Neural cell (in vitro differentiated cells): ENCODE results near the gene SLC22A31. TPM values are rescaled to one million over a fixed set of nuclear protein-coding genes. Genes with fewer than 3 reads are reported as not detected.

Source experiments
- H2AFZ ChIP-seq: fragments of 200-600, 300-800 bp; sonication (generic), shearing (Covaris generic); 2 replicates; pipeline ENCODE4 v1.6.0; 2014; ENCODE audit warnings: low read depth, mild to moderate bottlenecking, antibody characterized with exemption, low read length, moderate library complexity
- H3F3A ChIP-seq: fragments of 200-600 bp; shearing (Covaris generic); 2 replicates; pipeline ENCODE4 v1.6.1; 2016; ENCODE audit warnings: mild to moderate bottlenecking, moderate library complexity, mixed read lengths, antibody characterized with exemption, low read length; ENCODE audit not compliant: insufficient read depth, poor library complexity, severe bottlenecking
- H3K27ac ChIP-seq: fragments of 200-600, 300-800 bp; sonication (generic), shearing (Covaris generic); 2 replicates; pipeline ENCODE4 v1.5.1; 2014; ENCODE audit warnings: mild to moderate bottlenecking, low read length, moderate library complexity
- H3K27me3 ChIP-seq: fragments of 300-800, 200-600 bp; sonication (generic), shearing (Covaris generic); 2 replicates; pipeline ENCODE4 v1.6.0; 2014; ENCODE audit warnings: mild to moderate bottlenecking, low read depth, low read length, moderate library complexity; ENCODE audit not compliant: insufficient read depth
- H3K36me3 ChIP-seq: fragments of 300-800, 200-600 bp; sonication (generic), shearing (Covaris generic); 2 replicates; pipeline ENCODE4 v1.5.1; 2014; ENCODE audit warnings: mild to moderate bottlenecking, antibody characterized with exemption, low read length, moderate library complexity; ENCODE audit not compliant: insufficient read depth
- H3K4me2 ChIP-seq: fragments of 300-800, 200-600 bp; sonication (generic), shearing (Covaris generic); 2 replicates; pipeline ENCODE4 v1.6.0; 2014; ENCODE audit warnings: mild to moderate bottlenecking, low read length
- H3K4me3 ChIP-seq: fragments of 300-800, 200-600 bp; sonication (generic), shearing (Covaris generic); 2 replicates; pipeline ENCODE4 v1.5.1; 2014; ENCODE audit warnings: mild to moderate bottlenecking, low read length, moderate library complexity
- H3K79me2 ChIP-seq: fragments of 200-600 bp; shearing (Covaris generic); replicated peaks from 2 replicates; pipeline ENCODE4 v1.6.0; 2014; ENCODE audit warnings: mild to moderate bottlenecking, low read length, moderate library complexity; ENCODE audit not compliant: insufficient read depth
- H3K9ac ChIP-seq: fragments of 300-800, 200-600 bp; sonication (generic), shearing (Covaris generic); 2 replicates; pipeline ENCODE4 v1.6.1; 2016; ENCODE audit warnings: mild to moderate bottlenecking, low read length, mixed read lengths
- H3K9me2 ChIP-seq: fragments of 200-600 bp; shearing (Covaris generic); 2 replicates; pipeline ENCODE4 v1.6.1; 2016; ENCODE audit warnings: mild to moderate bottlenecking, low read length, mixed read lengths; ENCODE audit not compliant: insufficient read depth
- H3K9me3 ChIP-seq: fragments of 200-600, 300-800 bp; sonication (generic), shearing (Covaris generic); 2 replicates; pipeline ENCODE4 v1.6.1; 2016; ENCODE audit warnings: mild to moderate bottlenecking, mixed run types, low read length, moderate library complexity, mixed read lengths
- H4K20me1 ChIP-seq: fragments of 200-600 bp; shearing (Covaris generic); 2 replicates; pipeline ENCODE4 v1.6.1; 2016; ENCODE audit warnings: mild to moderate bottlenecking, mixed run types; ENCODE audit not compliant: insufficient read depth
- EP300 ChIP-seq: fragments of 450-650 bp; conservative IDR thresholded peaks from 2 replicates; pipeline ENCODE4 v1.6.1; 2014; ENCODE audit warnings: antibody characterized with exemption, mild to moderate bottlenecking, moderate library complexity; ENCODE audit not compliant: poor library complexity, severe bottlenecking
- EZH2 ChIP-seq: fragments of 200-600, 300-800 bp; shearing (Covaris generic), sonication (generic); IDR thresholded peaks from 2 replicates; pipeline ENCODE4 v1.6.1; 2014; ENCODE audit warnings: antibody characterized with exemption, low read length, borderline replicate concordance, mild to moderate bottlenecking; ENCODE audit not compliant: insufficient read depth, poor library complexity, severe bottlenecking
- MXI1 ChIP-seq: fragments of 450-650 bp; conservative IDR thresholded peaks from 2 replicates; pipeline ENCODE4 v1.6.1; 2014; ENCODE audit warnings: antibody characterized with exemption, mild to moderate bottlenecking; ENCODE audit not compliant: poor library complexity, severe bottlenecking
- POLR2AphosphoS5 ChIP-seq: IDR thresholded peaks from 2 replicates; pipeline ENCODE4 v1.6.1; 2012
- RAD21 ChIP-seq: fragments of 450-650 bp; conservative IDR thresholded peaks from 2 replicates; pipeline ENCODE4 v1.6.1; 2014; ENCODE audit warnings: antibody characterized with exemption, mild to moderate bottlenecking, moderate library complexity
- REST ChIP-seq: IDR thresholded peaks from 2 replicates; pipeline ENCODE4 v1.6.1; 2012; ENCODE audit warnings: borderline replicate concordance
- SMC3 ChIP-seq: fragments of 450-650 bp; conservative IDR thresholded peaks from 2 replicates; pipeline ENCODE4 v1.6.1; 2014; ENCODE audit warnings: antibody characterized with exemption, mild to moderate bottlenecking, moderate library complexity; ENCODE audit not compliant: poor library complexity
- TAF1 ChIP-seq: IDR thresholded peaks from 2 replicates; pipeline ENCODE4 v1.6.1; 2012; ENCODE audit warnings: low read depth
- polyA minus RNA-seq: library from RNA; depleted of rRNA, polyadenylated mRNA; stranded (reverse); fragments of >200 nt; gene quantifications from 2 replicates; pipeline ENCODE4 v1.2.3, GENCODE V29; 2014
- polyA plus RNA-seq: library from polyadenylated mRNA; depleted of rRNA; stranded (reverse); fragments of >200 nt; gene quantifications from 2 replicates; pipeline ENCODE4 v1.2.3, GENCODE V29; 2014
- TF ChIP-seq, protein P1 (sequence below): fragments of 450-650 bp; IDR thresholded peaks from 2 replicates; pipeline ENCODE4 v1.5.1; 2014; ENCODE audit warnings: antibody characterized with exemption, mild to moderate bottlenecking, moderate library complexity; ENCODE audit not compliant: poor library complexity, severe bottlenecking

SLC22A31 gene
- polyA plus RNA-seq (not detected in 2 replicates), polyA minus RNA-seq (not detected in 2 replicates)

- Histone ChIP-seq H4K20me1 (no peaks in the 10 kb centered on the region), H2AFZ (no peak within 1 kb of the TSS), H3K36me3 (no peaks in the 10 kb centered on the region), H3K27ac (no peak within 1 kb of the TSS), H3F3A (no peaks in the 10 kb centered on the region), H3K9ac (no peak within 1 kb of the TSS), H3K79me2 (no peaks in the 10 kb centered on the region), H3K27me3 (peaks cover 53% of the 10 kb centered on the region), H3K9me3 (peaks cover 6% of the 10 kb centered on the region), H3K4me2 (no peak within 1 kb of the TSS), H3K9me2 (no peaks in the 10 kb centered on the region), H3K4me3 (peak within 1 kb of the TSS; percentile 55)
- TF ChIP-seq EZH2 (peak; percentile 11), SMC3 (no peak)
Observed at GRCh38 chr16:89200124-89200849, at the start of gene SLC22A31. Gene SLC22A31, minus strand, starts transcription at chr16:89200537. Its CDS starts 36 bp downstream, at chr16:89200501.

GRCh38 chr16:89248196-89248982 lies 48.1 kb upstream of the SLC22A31 start:
- Histone ChIP-seq H3K79me2 (no peaks in the 10 kb centered on the region), H3F3A (no peaks in the 10 kb centered on the region), H2AFZ (no peak overlapping the region), H3K27ac (no peak overlapping the region), H3K9me3 (no peaks in the 10 kb centered on the region), H3K27me3 (no peaks in the 10 kb centered on the region), H3K36me3 (no peaks in the 10 kb centered on the region), H4K20me1 (no peaks in the 10 kb centered on the region), H3K4me2 (no peak overlapping the region), H3K9me2 (no peaks in the 10 kb centered on the region), H3K4me3 (peak overlapping the region; percentile 63), H3K9ac (no peak overlapping the region)
- TF ChIP-seq TAF1 (no peak), POLR2AphosphoS5 (no peak), REST (no peak), EP300 (no peak), EZH2 (no peak), MXI1 (no peak), SMC3 (no peak), RAD21 (no peak)
- TF ChIP-seq, protein P1, sequence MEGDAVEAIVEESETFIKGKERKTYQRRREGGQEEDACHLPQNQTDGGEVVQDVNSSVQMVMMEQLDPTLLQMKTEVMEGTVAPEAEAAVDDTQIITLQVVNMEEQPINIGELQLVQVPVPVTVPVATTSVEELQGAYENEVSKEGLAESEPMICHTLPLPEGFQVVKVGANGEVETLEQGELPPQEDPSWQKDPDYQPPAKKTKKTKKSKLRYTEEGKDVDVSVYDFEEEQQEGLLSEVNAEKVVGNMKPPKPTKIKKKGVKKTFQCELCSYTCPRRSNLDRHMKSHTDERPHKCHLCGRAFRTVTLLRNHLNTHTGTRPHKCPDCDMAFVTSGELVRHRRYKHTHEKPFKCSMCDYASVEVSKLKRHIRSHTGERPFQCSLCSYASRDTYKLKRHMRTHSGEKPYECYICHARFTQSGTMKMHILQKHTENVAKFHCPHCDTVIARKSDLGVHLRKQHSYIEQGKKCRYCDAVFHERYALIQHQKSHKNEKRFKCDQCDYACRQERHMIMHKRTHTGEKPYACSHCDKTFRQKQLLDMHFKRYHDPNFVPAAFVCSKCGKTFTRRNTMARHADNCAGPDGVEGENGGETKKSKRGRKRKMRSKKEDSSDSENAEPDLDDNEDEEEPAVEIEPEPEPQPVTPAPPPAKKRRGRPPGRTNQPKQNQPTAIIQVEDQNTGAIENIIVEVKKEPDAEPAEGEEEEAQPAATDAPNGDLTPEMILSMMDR = no peak
